Suprapubic skin (tissue), 3 donors: Measurements from ENCODE around the gene NUDCD2.

Experiments used
- CTCF ChIP-seq, 2 donors: fragments of 200-600 bp in 1 of 2; fragments of 450-650 bp in 1 of 2; sonication (generic) in 1 of 2; IDR thresholded peaks; one replicate each; pipeline ENCODE4 v1.5.1; 2016 to 2019; ENCODE audit warnings: antibody characterized with exemption in 2 of 2, mild to moderate bottlenecking in 1 of 2, moderate library complexity in 1 of 2
- POLR2AphosphoS5 ChIP-seq, 3 donors: sonication (generic); formaldehyde crosslinking; IDR thresholded peaks; one replicate each; pipeline ENCODE4 v1.6.1; 2017; ENCODE audit warnings: antibody characterized with exemption in 3 of 3

- no peak for TF ChIP-seq CTCF (IDR thresholded peaks at IDR 0.05)
- TF ChIP-seq POLR2AphosphoS5 (IDR thresholded peaks at IDR 0.05): no peak
Observed at GRCh38 chr5:163447875-163448274, 12.0 kb downstream of the NUDCD2 start.
